Activated CD8-positive, alpha-beta T cell treated with anti-CD3 and anti-CD28 coated beads for 36 hours (primary cell): ENCODE results near the gene AGPAT2. TPM values are rescaled to one million over a fixed set of nuclear protein-coding genes. Genes with fewer than 3 reads are reported as not detected.

ENCODE experiments used
- ATAC-seq: fragments of 200-7000 bp; cut with Tn5 transposase; one replicate; pipeline ENCODE4 v1.10.0; 2021; ENCODE audit warnings: mild to moderate bottlenecking, moderate library complexity
- CTCF ChIA-PET: fragments of 350-600 bp; sonication (Branson Sonifier 250); formaldehyde crosslinking; loops from one replicate; lab custom pipeline; 2021; ENCODE audit warnings: antibody characterized with exemption; lab: Charles Lee
- POLR2A ChIA-PET: fragments of 350-600 bp; sonication (Branson Sonifier 250); formaldehyde crosslinking; loops from one replicate; lab custom pipeline; 2021; ENCODE audit warnings: antibody characterized with exemption; lab: Charles Lee
- DNase-seq: peaks from one replicate; pipeline ENCODE4 v3.0.0-alpha.2; 2020
- H3K27ac Mint-ChIP-seq: one replicate; pipeline ENCODE4 v1.8.0; 2021; ENCODE audit warnings: mild to moderate bottlenecking, mixed read lengths
- H3K27me3 Mint-ChIP-seq: one replicate; pipeline ENCODE4 v1.8.0; 2021; ENCODE audit warnings: mixed read lengths
- H3K36me3 Mint-ChIP-seq: one replicate; pipeline ENCODE4 v1.8.0; 2021; ENCODE audit warnings: low read depth, mixed read lengths
- H3K4me1 Mint-ChIP-seq: one replicate; pipeline ENCODE4 v1.8.0; 2021; ENCODE audit warnings: low read depth, mixed read lengths
- H3K4me3 Mint-ChIP-seq: one replicate; pipeline ENCODE4 v1.8.0; 2021; ENCODE audit warnings: mild to moderate bottlenecking, moderate library complexity, mixed read lengths
- H3K9me3 Mint-ChIP-seq: one replicate; pipeline ENCODE4 v1.8.0; 2021; ENCODE audit warnings: mixed read lengths
- CTCF ChIP-seq: fragments of 200-600 bp; IDR thresholded peaks from one replicate; pipeline ENCODE4 v1.8.0; 2022; ENCODE audit warnings: antibody characterized with exemption, mild to moderate bottlenecking
- intact Hi-C: fragments of 100-400 bp; cut with micrococcal nuclease; formaldehyde crosslinking; loops from one replicate; pipeline ENCODE4 v1.10.0; 2022
- total RNA-seq, 2 experiments: library from RNA; stranded (reverse); gene quantifications; one replicate each; pipeline ENCODE4 v1.2.3, GENCODE V29; 2021

The AGPAT2 gene
- total RNA-seq, 2 experiments from 2014 or later, result 11.3 to 11.8 TPM

- no peak for TF ChIP-seq CTCF
- peaks cover 3% of the 10 kb centered on the region for H3K4me1 Mint-ChIP-seq
- POLR2A ChIA-PET, result interaction anchor here (3.6 kb wide), 1 partner anchor 44 kb away, joined by 16 read pairs; no protein-coding TSS in a partner anchor
- H3K36me3 Mint-ChIP-seq, result no peaks in the 10 kb centered on the region
- DNase-seq (no peak), ATAC-seq (no peak)
- H3K4me3 Mint-ChIP-seq, result no peak overlapping the region
- CTCF ChIA-PET, result no interaction called here
- intact Hi-C loops, result no loop called here
- H3K9me3 Mint-ChIP-seq, result no peaks in the 10 kb centered on the region
- H3K27ac Mint-ChIP-seq, result no peak overlapping the region
- H3K27me3 Mint-ChIP-seq, result no peaks in the 10 kb centered on the region
Observed at GRCh38 chr9:136684339-136684738, 2.9 kb downstream of the AGPAT2 start.

DNA sequence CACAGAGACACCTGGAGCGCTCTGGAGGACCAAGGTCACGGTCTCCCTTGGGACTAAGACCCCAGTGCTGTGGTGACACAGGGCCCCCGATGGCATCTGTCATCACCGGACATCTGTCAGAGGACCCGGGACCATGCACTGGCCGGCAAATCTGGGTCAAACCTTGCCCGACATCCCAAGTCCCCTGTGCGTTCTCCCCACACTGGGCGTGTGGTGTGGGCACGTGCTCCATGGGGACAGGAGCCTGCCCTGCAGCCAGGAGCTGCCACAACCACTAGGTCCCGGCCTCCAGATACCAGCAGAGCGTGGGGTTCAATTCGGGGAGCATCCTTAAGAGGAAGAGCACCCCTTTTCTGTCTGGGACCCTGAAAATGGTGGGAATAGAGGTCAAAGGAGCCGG lies 3.5 kb downstream of the AGPAT2 start:
- Mint-ChIP-seq H3K4me3 (no peak overlapping the region), H3K36me3 (no peaks in the 10 kb centered on the region), H3K9me3 (no peaks in the 10 kb centered on the region), H3K4me1 (peaks cover 3% of the 10 kb centered on the region), H3K27me3 (no peaks in the 10 kb centered on the region), H3K27ac (no peak overlapping the region)
- POLR2A ChIA-PET, result interaction anchor here (3.6 kb wide), 1 partner anchor 45 kb away, joined by 16 read pairs; no protein-coding TSS in a partner anchor
- ATAC-seq (no peak), DNase-seq (no peak)
- no peak for TF ChIP-seq CTCF
- CTCF ChIA-PET, result interaction anchor here (1.5 to 4.1 kb wide), 2 partner anchors 12 to 43 kb away, joined by 5 to 21 read pairs; no protein-coding TSS in a partner anchor
- intact Hi-C loops, result no loop called here

DNA sequence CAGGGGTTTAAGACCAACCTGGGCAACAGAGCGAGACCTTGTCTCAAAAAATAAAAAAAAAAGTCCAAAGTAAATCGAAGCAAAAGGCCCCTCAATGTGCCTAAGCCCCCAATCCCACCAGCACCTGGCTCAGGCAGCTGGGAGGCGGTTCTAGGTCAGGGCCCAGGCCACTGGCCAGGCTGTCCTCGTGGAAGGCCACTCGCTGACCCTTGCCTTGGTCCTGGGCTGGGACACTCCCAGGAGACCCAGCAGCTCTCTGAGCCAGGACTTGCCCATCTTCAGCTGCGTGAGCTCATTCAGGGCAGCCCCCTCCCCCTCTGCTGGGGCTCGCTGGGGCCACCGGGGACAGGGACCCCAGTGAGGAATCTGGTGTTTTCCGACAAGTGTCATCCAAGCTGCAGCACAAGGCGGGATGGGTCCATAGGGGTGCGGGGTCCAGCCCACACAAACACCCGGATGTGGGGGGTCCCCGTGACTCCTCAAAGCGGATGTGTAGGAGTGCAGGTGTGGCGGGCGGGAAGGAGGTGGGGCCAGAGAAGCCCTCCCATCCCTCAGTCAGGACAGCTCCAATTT lies 4.0 kb downstream of the AGPAT2 start:
- no peaks in the 10 kb centered on the region for H3K27me3 Mint-ChIP-seq
- no peak for ATAC-seq

DNA sequence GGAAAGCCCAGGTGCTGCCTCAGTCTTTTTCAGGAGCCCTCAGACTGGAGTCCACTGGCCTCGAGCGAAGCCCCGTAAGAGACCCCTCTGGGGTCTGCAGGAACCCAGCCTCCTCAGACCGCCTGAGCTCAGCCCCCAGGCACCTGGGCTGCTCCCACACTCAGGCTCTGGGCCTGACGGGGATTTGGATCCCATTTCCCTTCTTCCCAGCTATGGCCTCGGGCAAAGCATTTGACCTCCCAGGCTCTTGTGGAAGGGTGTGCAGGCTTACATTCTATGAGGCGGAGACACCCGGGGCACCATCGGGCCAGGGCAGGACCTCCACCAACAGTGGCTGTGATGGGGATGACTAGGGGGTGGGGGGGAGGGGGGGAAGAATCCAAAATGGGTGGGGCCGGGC lies 4.5 kb downstream of the AGPAT2 start:
- TF ChIP-seq CTCF, result no peak
- no peak overlapping the region for H3K4me3 Mint-ChIP-seq
- no peak overlapping the region for H3K27ac Mint-ChIP-seq
- CTCF ChIA-PET, result interaction anchor here (1.5 to 4.1 kb wide), 2 partner anchors 11 to 44 kb away, joined by 5 to 21 read pairs; no protein-coding TSS in a partner anchor
- H3K4me1 Mint-ChIP-seq, result peaks cover 3% of the 10 kb centered on the region
- ATAC-seq (no peak), DNase-seq (no peak)
- POLR2A ChIA-PET, result interaction anchor here (1.0 to 3.6 kb wide), 2 partner anchors 46 to 223 kb away, joined by 3 to 16 read pairs; no protein-coding TSS in a partner anchor
- no peaks in the 10 kb centered on the region for H3K27me3 Mint-ChIP-seq
- intact Hi-C loops, result no loop called here
- no peaks in the 10 kb centered on the region for H3K9me3 Mint-ChIP-seq
- no peaks in the 10 kb centered on the region for H3K36me3 Mint-ChIP-seq

More for the DNA sequence above, 4.0 kb downstream of the AGPAT2 start:
- CTCF ChIA-PET, result interaction anchor here (1.5 to 4.1 kb wide), 2 partner anchors 12 to 44 kb away, joined by 5 to 21 read pairs; no protein-coding TSS in a partner anchor
- POLR2A ChIA-PET, result interaction anchor here (3.6 kb wide), 1 partner anchor 45 kb away, joined by 16 read pairs; no protein-coding TSS in a partner anchor
- Mint-ChIP-seq H3K9me3 (no peaks in the 10 kb centered on the region), H3K27ac (no peak overlapping the region), H3K4me1 (peaks cover 3% of the 10 kb centered on the region), H3K36me3 (no peaks in the 10 kb centered on the region), H3K4me3 (no peak overlapping the region)
- no peak for TF ChIP-seq CTCF
- DNase-seq, result no peak
- intact Hi-C loops, result no loop called here
